Prostate gland (tissue), 2 donors: Measurements from ENCODE around the gene KIF1B.

Experiments
- CTCF ChIP-seq, 4 experiments: fragments of 200-600 bp in 2 of 4; fragments of 450-650 bp in 2 of 4; sonication (generic) in 2 of 4; IDR thresholded peaks; 1 replicate in 3 of 4; 2 replicates in 1 of 4; pipeline ENCODE4 v1.5.1; 2016 to 2019; ENCODE audit warnings: antibody characterized with exemption in 4 of 4, mild to moderate bottlenecking in 2 of 4, moderate library complexity in 2 of 4
- POLR2A ChIP-seq: fragments of 450-650 bp; IDR thresholded peaks from one replicate; pipeline ENCODE4 v1.6.1; 2016; ENCODE audit warnings: antibody characterized with exemption, mild to moderate bottlenecking
- POLR2AphosphoS5 ChIP-seq: sonication (generic); formaldehyde crosslinking; IDR thresholded peaks from one replicate; pipeline ENCODE4 v1.6.1; 2017; ENCODE audit warnings: antibody characterized with exemption

- TF ChIP-seq CTCF (IDR thresholded peaks at IDR 0.05) (no peak), POLR2AphosphoS5 (no peak), POLR2A (no peak)
Measured at GRCh38 chr1:10387677-10388386, 177.5 kb downstream of the KIF1B start.
